H1 (cell line): ENCODE data around the gene ARMC9. TPM values are rescaled to one million over a fixed set of nuclear protein-coding genes. Genes with fewer than 3 reads are reported as not detected.
A peak's percentile ranks its signal among the peaks of the same experiment; 100 is the strongest.

Experiments used
- CTCF ChIA-PET: fragments of 300-600 bp; sonication (Branson Sonifier 250); formaldehyde crosslinking; loops from one replicate; lab custom pipeline; 2021; ENCODE audit not compliant: partially characterized antibody; lab: Charles Lee
- POLR2A ChIA-PET: fragments of 300-600 bp; sonication (Branson Sonifier 250); formaldehyde crosslinking; loops from one replicate; lab custom pipeline; 2021; ENCODE audit warnings: inconsistent platforms; ENCODE audit not compliant: partially characterized antibody; lab: Charles Lee
- DNase-seq, 2 experiments: peaks; one replicate each; pipeline versions ENCODE4 v3.0.0 to v3.0.0-alpha.2; 2010 to 2022; ENCODE audit warnings: low spot score in 2 of 2, low read depth in 1 of 2, mixed read lengths in 1 of 2
- FAIRE-seq: peaks from 2 replicates; lab custom pipeline; 2011; peaks lifted over from hg19 to GRCh38; lab: Jason Lieb, UNC
- H2AFZ ChIP-seq: 2 replicates; pipeline ENCODE4 v1.8.1; 2012; ENCODE audit warnings: low read length, inconsistent platforms
- H2AK5ac ChIP-seq: 2 replicates; pipeline ENCODE4 v1.6.1; 2013; ENCODE audit warnings: low read depth, low read length
- H2BK120ac ChIP-seq: replicated peaks from 2 replicates; pipeline ENCODE3; 2013; ENCODE audit warnings: low read depth, low read length, inconsistent platforms
- H2BK12ac ChIP-seq: 2 replicates; pipeline ENCODE4 v1.6.1; 2013; ENCODE audit warnings: low read depth, low read length
- H2BK15ac ChIP-seq: 2 replicates; pipeline ENCODE4 v1.6.1; 2013; ENCODE audit warnings: low read length
- H2BK20ac ChIP-seq: 2 replicates; pipeline ENCODE4 v1.6.1; 2013; ENCODE audit warnings: low read length
- H2BK5ac ChIP-seq: 2 replicates; pipeline ENCODE4 v1.6.1; 2013; ENCODE audit warnings: low read depth, low read length
- H3K14ac ChIP-seq: 2 replicates; pipeline ENCODE4 v1.6.1; 2013; ENCODE audit warnings: inconsistent platforms; ENCODE audit not compliant: insufficient read length
- H3K18ac ChIP-seq: 2 replicates; pipeline ENCODE4 v1.6.1; 2013; ENCODE audit warnings: low read length; ENCODE audit errors: extremely low read depth
- H3K23ac ChIP-seq: 2 replicates; pipeline ENCODE4 v1.6.1; 2013; ENCODE audit warnings: inconsistent platforms; ENCODE audit not compliant: insufficient read length
- H3K23me2 ChIP-seq: 2 replicates; pipeline ENCODE4 v1.6.1; 2013; ENCODE audit warnings: low read depth, low read length
- H3K27ac ChIP-seq: 2 replicates; pipeline ENCODE4 v1.6.1; 2011; ENCODE audit warnings: low read depth, low read length, inconsistent platforms
- H3K27me3 ChIP-seq, 4 experiments: replicated peaks in 1 of 4; 1 replicate in 1 of 4; 2 replicates in 3 of 4; pipeline versions ENCODE4 v1.6.1 to v1.8.1; 2011 to 2013; ENCODE audit warnings: low read length in 3 of 4, mild to moderate bottlenecking in 3 of 4, inconsistent platforms in 2 of 4, mixed read lengths in 2 of 4, moderate library complexity in 1 of 4; ENCODE audit not compliant: control insufficient read depth in 3 of 4, insufficient read depth in 3 of 4; ENCODE audit errors: extremely low read depth in 1 of 4
- H3K36me3 ChIP-seq, 4 experiments: 2 replicates each; pipeline versions ENCODE4 v1.6.1 to v1.8.1; 2011 to 2013; ENCODE audit warnings: mild to moderate bottlenecking in 4 of 4, low read length in 3 of 4, moderate library complexity in 2 of 4, control low read depth in 1 of 4, inconsistent platforms in 1 of 4; ENCODE audit not compliant: insufficient read depth in 4 of 4, control insufficient read depth in 2 of 4
- H3K4ac ChIP-seq: replicated peaks from 2 replicates; pipeline ENCODE3; 2013; ENCODE audit warnings: low read length, low read depth, mixed read lengths, inconsistent platforms; ENCODE audit not compliant: insufficient read length
- H3K4me1 ChIP-seq, 4 experiments: replicated peaks in 1 of 4; 1 replicate in 1 of 4; 2 replicates in 3 of 4; pipeline versions ENCODE4 v1.6.1 to v1.8.1; 2011 to 2013; ENCODE audit warnings: low read length in 3 of 4, inconsistent platforms in 2 of 4, mixed read lengths in 1 of 4; ENCODE audit not compliant: insufficient read depth in 4 of 4, control insufficient read depth in 3 of 4
- H3K4me2 ChIP-seq, 2 experiments: 2 replicates each; pipeline versions ENCODE4 v1.6.1 to v1.8.1; 2011 to 2013; ENCODE audit warnings: low read depth in 2 of 2, low read length in 2 of 2, control low read depth in 1 of 2, inconsistent platforms in 1 of 2, mild to moderate bottlenecking in 1 of 2; ENCODE audit not compliant: insufficient read depth in 1 of 2
- H3K4me3 ChIP-seq, 4 experiments: fragments of 200-600, 300-600 bp in 1 of 4; sonication (generic), shearing (Covaris generic), sonication (Bioruptor Twin) in 1 of 4; 2 replicates each; pipeline versions ENCODE4 v1.5.1 to v1.8.1; 2011 to 2016; ENCODE audit warnings: low read length in 4 of 4, low read depth in 3 of 4, control low read depth in 2 of 4, inconsistent platforms in 2 of 4, mild to moderate bottlenecking in 2 of 4, mixed read lengths in 1 of 4, moderate library complexity in 1 of 4; ENCODE audit not compliant: insufficient read depth in 2 of 4; ENCODE audit errors: extremely low read depth in 1 of 4
- H3K56ac ChIP-seq: replicated peaks from 2 replicates; pipeline ENCODE3; 2013; ENCODE audit warnings: low read depth, mild to moderate bottlenecking, mixed read lengths, low read length, inconsistent platforms; ENCODE audit not compliant: insufficient read length
- H3K79me1 ChIP-seq: 2 replicates; pipeline ENCODE4 v1.6.1; 2013; ENCODE audit warnings: low read depth, low read length, control low read depth
- H3K79me2 ChIP-seq, 2 experiments: 2 replicates each; pipeline versions ENCODE4 v1.6.1 to v1.8.1; 2012 to 2013; ENCODE audit warnings: low read length in 2 of 2, mild to moderate bottlenecking in 2 of 2, inconsistent platforms in 1 of 2; ENCODE audit not compliant: insufficient read depth in 2 of 2, control insufficient read depth in 1 of 2
- H3K9ac ChIP-seq, 4 experiments: replicated peaks in 1 of 4; 1 replicate in 1 of 4; 2 replicates in 3 of 4; pipeline versions ENCODE4 v1.6.1 to v1.8.1; 2011 to 2013; ENCODE audit warnings: low read depth in 3 of 4, low read length in 3 of 4, control low read depth in 2 of 4, mild to moderate bottlenecking in 2 of 4, moderate library complexity in 2 of 4, inconsistent platforms in 1 of 4; ENCODE audit errors: extremely low read depth in 1 of 4
- H3K9me3 ChIP-seq, 2 experiments: 2 replicates each; pipeline versions ENCODE4 v1.6.1 to v1.8.1; 2012 to 2013; ENCODE audit warnings: mild to moderate bottlenecking in 2 of 2, moderate library complexity in 2 of 2, control low read depth in 1 of 2, inconsistent platforms in 1 of 2, low read depth in 1 of 2, low read length in 1 of 2, mixed read lengths in 1 of 2; ENCODE audit not compliant: insufficient read depth in 2 of 2
- H4K20me1 ChIP-seq, 2 experiments: replicated peaks in 1 of 2; 2 replicates each; pipeline versions ENCODE3 to v1.8.1; 2011 to 2013; ENCODE audit warnings: inconsistent platforms in 2 of 2, low read length in 2 of 2, mild to moderate bottlenecking in 1 of 2; ENCODE audit not compliant: insufficient read depth in 2 of 2, control insufficient read depth in 1 of 2
- H4K5ac ChIP-seq: 2 replicates; pipeline ENCODE4 v1.6.1; 2013; ENCODE audit warnings: low read length, low read depth, mixed read lengths, inconsistent platforms; ENCODE audit not compliant: insufficient read length
- H4K8ac ChIP-seq: 2 replicates; pipeline ENCODE4 v1.8.0; 2013; ENCODE audit warnings: mild to moderate bottlenecking, moderate library complexity, low read length, inconsistent platforms; ENCODE audit not compliant: insufficient read depth; ENCODE audit errors: extremely low read depth
- H4K91ac ChIP-seq: replicated peaks from 2 replicates; pipeline ENCODE3; 2013; ENCODE audit warnings: low read length, mixed read lengths, inconsistent platforms; ENCODE audit not compliant: insufficient read length
- ATF2 ChIP-seq: IDR thresholded peaks from 2 replicates; pipeline ENCODE4 v1.6.1; 2012; ENCODE audit warnings: low read length, inconsistent platforms
- CTBP2 ChIP-seq: IDR thresholded peaks from 2 replicates; pipeline ENCODE4 v1.7.0; 2011; ENCODE audit warnings: borderline replicate concordance, mild to moderate bottlenecking, moderate library complexity, mixed read lengths, low read length; ENCODE audit not compliant: insufficient read depth, insufficient read length
- HDAC6 ChIP-seq: IDR thresholded peaks from one replicate; pipeline ENCODE4 v1.7.1; 2012; ENCODE audit warnings: low read depth, mild to moderate bottlenecking, inconsistent platforms, low read length, moderate library complexity
- JUND ChIP-seq: IDR thresholded peaks from 2 replicates; pipeline ENCODE4 v1.6.1; 2011; ENCODE audit warnings: mild to moderate bottlenecking, improper control_type of control experiment, low read length
- KDM1A ChIP-seq: fragments of 200-600, 300-600 bp; sonication (generic); IDR thresholded peaks from 2 replicates; pipeline ENCODE4 v1.7.1; 2016; ENCODE audit warnings: mild to moderate bottlenecking, low read length, borderline replicate concordance
- MAX ChIP-seq: IDR thresholded peaks from 2 replicates; pipeline ENCODE4 v1.6.1; 2012; ENCODE audit warnings: inconsistent platforms
- SAP30 ChIP-seq: fragments of 300-600 bp; sonication (generic); IDR thresholded peaks from 2 replicates; pipeline ENCODE4 v1.7.1; 2012; ENCODE audit warnings: low read length, moderate library complexity, mild to moderate bottlenecking, inconsistent platforms; ENCODE audit not compliant: insufficient read depth, insufficient replicate concordance
- SRF ChIP-seq: IDR thresholded peaks from 2 replicates; pipeline ENCODE4 v1.6.1; 2011; ENCODE audit warnings: mild to moderate bottlenecking, low read depth, low read length, moderate library complexity
- TAF1 ChIP-seq: IDR thresholded peaks from 2 replicates; pipeline ENCODE4 v1.6.1; 2011; ENCODE audit warnings: mild to moderate bottlenecking, low read depth, low read length
- WGBS, 2 experiments: shearing (Covaris generic) in 1 of 2; methylation state at CpG; one replicate each; pipeline versions ENCODE4 v1.1.6 to v1.1.7; 2013 to 2015; ENCODE audit warnings: low lambda C conversion rate in 2 of 2, mixed read lengths in 2 of 2, inconsistent platforms in 1 of 2, low coverage in 1 of 2, missing lambda C conversion rate in 1 of 2; ENCODE audit not compliant: insufficient replicate concordance in 2 of 2, insufficient coverage in 1 of 2, insufficient read length in 1 of 2; ENCODE audit errors: extremely low coverage in 1 of 2, missing lambda C conversion rate in 1 of 2; 5-methylcytosine and 5-hydroxymethylcytosine counted together
- polyA plus RNA-seq, 7 experiments: library from polyadenylated mRNA; depleted of rRNA in 3 of 7; stranded (reverse) in 5 of 7; unstranded in 2 of 7; fragments of >200 nt in 5 of 7; fragments of 200-250 nt in 2 of 7; gene quantifications; 1 replicate in 5 of 7; 2 replicates in 1 of 7; 4 replicates in 1 of 7; pipeline versions ENCODE4 v1.2.1 to v1.2.3, GENCODE V29; 2011 to 2013; ENCODE audit warnings: missing spikeins in 2 of 7, mixed read lengths in 2 of 7
- total RNA-seq: library from RNA; stranded (reverse); fragmentation: NEBNext Ultra II Directional; extraction: Animal tissue kit (Norgen Biotek cat#: 25700); gene quantifications from 2 replicates; pipeline ENCODE4 v1.2.1, GENCODE V29; 2021

The ARMC9 gene
- total and polyA plus RNA-seq, 2 of the 8 experiments (the other 6 are each of a cell fraction or from before 2014, with no cell fraction given): 23.2 to 36.1 TPM

- Histone ChIP-seq H3K79me1 (no peaks in the 10 kb centered on the region), H3K23me2 (no peaks in the 10 kb centered on the region), H3K4ac (no peak overlapping the region), H4K20me1 (no peaks in the 10 kb centered on the region), H3K9me3 (no peaks in the 10 kb centered on the region), H2BK5ac (no peak overlapping the region), H2BK15ac (no peak overlapping the region; the same call in 1 of the 2 replicates), H3K9ac (no peak overlapping the region), H3K36me3 (no peaks in the 10 kb centered on the region), H4K5ac (no peak overlapping the region), H2AK5ac (no peak overlapping the region), H4K91ac (no peak overlapping the region), H3K4me2 (no peak overlapping the region), H3K79me2 (no peaks in the 10 kb centered on the region), H2BK20ac (no peak overlapping the region), H2BK120ac (no peak overlapping the region), H3K14ac (no peak overlapping the region), H3K4me3 (no peak overlapping the region), H3K23ac (no peak overlapping the region), H3K27me3 (no peaks in the 10 kb centered on the region), H2BK12ac (peak overlapping the region; percentile 60; the same call in 1 of the 2 replicates), H4K8ac (no peak overlapping the region; the same call in 1 of the 2 replicates), H3K56ac (no peak overlapping the region), H2AFZ (no peak overlapping the region), H3K4me1 (peaks cover 0 to 16% (median 10%) of the 10 kb centered on the region in 4 experiments; a peak in 6 of 7 replicates), H3K18ac (no peak overlapping the region), H3K27ac (no peak overlapping the region)
- ChIA-PET POLR2A (interaction anchor here (0.9 to 1.9 kb wide), 2 partner anchors 10 to 12 kb away, joined by 3 to 5 read pairs; no protein-coding TSS in a partner anchor), CTCF (interaction anchor here (0.6 to 3.3 kb wide), 8 partner anchors 9 to 184 kb away, joined by 3 to 17 read pairs (median 3); no protein-coding TSS in a partner anchor)
- 88% methylated on average over 18 of the region's 18 CpGs; no CpG with 5 or more reads in 1 of the 2 experiments for WGBS, 2 experiments
- FAIRE-seq (no peak), DNase-seq (no peak)
- no peak for TF ChIP-seq MAX
- no peak for TF ChIP-seq JUND
- TF ChIP-seq KDM1A: no peak
- no peak for TF ChIP-seq HDAC6
- TF ChIP-seq CTBP2: no peak
- no peak for TF ChIP-seq SAP30
- no peak for TF ChIP-seq SRF
- no peak for TF ChIP-seq TAF1
- no peak for TF ChIP-seq ATF2
Measured at GRCh38 chr2:231187736-231188505, 10.5 kb upstream of the ARMC9 start.
